Nucleus accumbens (tissue), 56 donors: ENCODE data around the gene RICTOR.

Source experiments
- DNase-seq, 56 donors: peaks; one replicate each; lab custom pipeline; 2025; lab: John Stamatoyannopoulos, UW

The RICTOR gene

GRCh38 chr5:38892363-38892762, 181.8 kb downstream of the RICTOR start:
- DNase-seq: no peak

GRCh38 chr5:38891563-38891962, 182.6 kb downstream of the RICTOR start:
- no peak for DNase-seq

- no peak for DNase-seq
These were observed 184.8 kb downstream of the RICTOR start for GRCh38 chr5:38889424-38889823.

- no peak for DNase-seq
These were observed 186.2 kb downstream of the RICTOR start for GRCh38 chr5:38888041-38888440.
